OCI-LY3 (cell line): ENCODE data around the gene NEK2.

Experiments used
- H2AFZ ChIP-seq: fragments of 200-600, 300-600 bp; shearing (Covaris generic); 2 replicates; pipeline ENCODE4 v1.6.0; 2014; ENCODE audit warnings: antibody characterized with exemption, low read depth, low read length
- H3K27ac ChIP-seq: fragments of 200-600, 300-600 bp; sonication (generic); 2 replicates; pipeline ENCODE4 v1.5.1; 2014; ENCODE audit warnings: mild to moderate bottlenecking, low read length, moderate library complexity, mixed read lengths
- H3K27me3 ChIP-seq: fragments of 200-600, 300-600 bp; sonication (generic); 2 replicates; pipeline ENCODE4 v1.6.1; 2014; ENCODE audit warnings: low read depth, low read length, mixed read lengths
- H3K36me3 ChIP-seq: fragments of 200-600, 300-600 bp; sonication (generic); replicated peaks from 2 replicates; pipeline ENCODE3; 2014; ENCODE audit warnings: low read depth, low read length, mixed read lengths
- H3K4me1 ChIP-seq: fragments of 300-600, 200-600 bp; sonication (generic); 2 replicates; pipeline ENCODE4 v1.6.1; 2014; ENCODE audit warnings: low read length, mixed read lengths
- H3K4me2 ChIP-seq: fragments of 200-600, 300-600 bp; sonication (generic); 2 replicates; pipeline ENCODE4 v1.6.1; 2014; ENCODE audit warnings: low read length, mixed read lengths
- H3K4me3 ChIP-seq: fragments of 300-600, 200-600 bp; sonication (generic); 2 replicates; pipeline ENCODE4 v1.5.1; 2014; ENCODE audit warnings: antibody characterized with exemption, mild to moderate bottlenecking, low read length, moderate library complexity
- H3K79me2 ChIP-seq: fragments of 300-600, 200-600 bp; shearing (Covaris generic); 2 replicates; pipeline ENCODE4 v1.6.1; 2014; ENCODE audit warnings: mild to moderate bottlenecking, low read length, mixed read lengths
- H3K9ac ChIP-seq: fragments of 300-600, 200-600 bp; shearing (Covaris generic); 2 replicates; pipeline ENCODE4 v1.6.0; 2014; ENCODE audit warnings: mild to moderate bottlenecking, low read length, moderate library complexity
- H3K9me3 ChIP-seq: fragments of 200-600, 300-600 bp; shearing (Covaris generic); 2 replicates; pipeline ENCODE4 v1.6.1; 2014; ENCODE audit warnings: low read length, mixed read lengths; ENCODE audit not compliant: insufficient read depth
- H4K20me1 ChIP-seq: fragments of 200-600, 300-600 bp; sonication (generic); 2 replicates; pipeline ENCODE4 v1.6.1; 2016; ENCODE audit warnings: low read length, mixed read lengths; ENCODE audit not compliant: insufficient read depth
- EZH2phosphoT487 ChIP-seq: fragments of 200-600 bp; shearing (Covaris generic); IDR thresholded peaks from 2 replicates; pipeline ENCODE4 v1.6.1; 2018; ENCODE audit warnings: antibody characterized with exemption, mixed run types, low read depth
- TF ChIP-seq, protein P1 (sequence below): fragments of 200-600, 300-600 bp; sonication (generic); IDR thresholded peaks from 2 replicates; pipeline ENCODE4 v1.5.1; 2014; ENCODE audit warnings: antibody characterized with exemption, low read length, low read depth

Gene NEK2

DNA sequence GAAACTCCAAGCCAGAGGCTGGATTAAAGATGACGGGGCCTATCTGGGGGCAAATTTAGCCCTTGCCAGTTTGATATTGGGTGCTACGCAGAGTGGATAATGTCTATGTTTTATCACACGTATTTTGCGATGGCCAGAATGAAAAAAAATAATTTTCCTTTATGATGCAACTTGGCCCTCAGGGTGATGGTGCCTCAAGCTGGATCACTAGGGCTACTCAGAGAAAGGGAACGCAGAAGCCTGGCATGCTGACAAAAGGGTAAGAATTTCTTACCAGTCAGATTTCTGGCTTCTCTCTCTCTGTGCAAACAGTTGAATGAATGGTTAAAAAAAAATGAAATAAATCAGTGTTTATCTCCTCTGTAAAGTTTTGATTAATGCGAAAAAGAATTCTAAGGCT is 32.6 kb upstream of the NEK2 start:
- peaks cover 2% of the 10 kb centered on the region; the same call in 1 of the 2 replicates for H3K27me3 ChIP-seq
- no peaks in the 10 kb centered on the region for H3K36me3 ChIP-seq
- H3K9me3 ChIP-seq, result no peaks in the 10 kb centered on the region
- H3K79me2 ChIP-seq, result no peaks in the 10 kb centered on the region
- no peak overlapping the region for H3K4me2 ChIP-seq
- H3K9ac ChIP-seq, result no peak overlapping the region
- no peak overlapping the region for H3K4me3 ChIP-seq
- H3K4me1 ChIP-seq, result no peaks in the 10 kb centered on the region
- H4K20me1 ChIP-seq, result no peaks in the 10 kb centered on the region
- H2AFZ ChIP-seq, result no peak overlapping the region
- H3K27ac ChIP-seq, result no peak overlapping the region
- no peak for TF ChIP-seq EZH2phosphoT487
- TF ChIP-seq, protein P1, sequence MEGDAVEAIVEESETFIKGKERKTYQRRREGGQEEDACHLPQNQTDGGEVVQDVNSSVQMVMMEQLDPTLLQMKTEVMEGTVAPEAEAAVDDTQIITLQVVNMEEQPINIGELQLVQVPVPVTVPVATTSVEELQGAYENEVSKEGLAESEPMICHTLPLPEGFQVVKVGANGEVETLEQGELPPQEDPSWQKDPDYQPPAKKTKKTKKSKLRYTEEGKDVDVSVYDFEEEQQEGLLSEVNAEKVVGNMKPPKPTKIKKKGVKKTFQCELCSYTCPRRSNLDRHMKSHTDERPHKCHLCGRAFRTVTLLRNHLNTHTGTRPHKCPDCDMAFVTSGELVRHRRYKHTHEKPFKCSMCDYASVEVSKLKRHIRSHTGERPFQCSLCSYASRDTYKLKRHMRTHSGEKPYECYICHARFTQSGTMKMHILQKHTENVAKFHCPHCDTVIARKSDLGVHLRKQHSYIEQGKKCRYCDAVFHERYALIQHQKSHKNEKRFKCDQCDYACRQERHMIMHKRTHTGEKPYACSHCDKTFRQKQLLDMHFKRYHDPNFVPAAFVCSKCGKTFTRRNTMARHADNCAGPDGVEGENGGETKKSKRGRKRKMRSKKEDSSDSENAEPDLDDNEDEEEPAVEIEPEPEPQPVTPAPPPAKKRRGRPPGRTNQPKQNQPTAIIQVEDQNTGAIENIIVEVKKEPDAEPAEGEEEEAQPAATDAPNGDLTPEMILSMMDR, result no peak

DNA sequence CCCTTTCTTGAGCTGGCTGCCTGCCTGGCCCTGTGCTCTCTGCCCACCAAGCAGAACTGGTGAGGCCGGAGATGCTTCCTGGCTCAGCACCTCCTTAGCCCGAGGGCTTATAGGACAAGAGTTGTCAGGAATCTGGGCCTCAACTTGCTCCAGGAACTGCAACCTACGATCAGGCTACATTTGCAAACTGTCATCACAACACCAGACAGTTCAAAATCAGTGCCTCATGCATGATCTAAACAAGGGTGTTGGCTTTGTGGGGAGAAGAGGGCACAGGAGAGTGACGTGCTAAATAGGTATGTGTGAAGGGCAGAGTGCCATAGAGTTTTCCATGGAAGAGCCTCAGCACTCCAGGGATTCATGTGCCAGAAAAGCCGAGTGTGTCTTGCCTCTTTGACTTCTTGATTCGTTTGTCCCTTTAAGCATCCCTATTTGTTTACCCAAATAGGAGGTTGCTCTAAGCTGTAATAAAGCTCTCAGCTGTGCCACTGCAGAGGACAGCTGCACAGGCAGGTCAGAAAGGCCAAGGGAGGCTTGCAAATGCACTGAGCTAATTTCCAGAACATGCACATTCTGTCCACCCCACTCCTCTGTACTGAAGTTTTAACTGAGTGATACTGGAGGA is 30.2 kb upstream of the NEK2 start:
- no peaks in the 10 kb centered on the region for H3K4me1 ChIP-seq
- no peaks in the 10 kb centered on the region for H3K9me3 ChIP-seq
- H3K79me2 ChIP-seq, result no peaks in the 10 kb centered on the region
- TF ChIP-seq EZH2phosphoT487, result no peak
- TF ChIP-seq, protein P1, result no peak
- no peak overlapping the region for H3K4me2 ChIP-seq
- no peak overlapping the region for H3K27ac ChIP-seq
- no peaks in the 10 kb centered on the region for H4K20me1 ChIP-seq
- H3K4me3 ChIP-seq, result no peak overlapping the region
- peaks cover 20% of the 10 kb centered on the region for H3K27me3 ChIP-seq
- no peak overlapping the region for H3K9ac ChIP-seq
- no peaks in the 10 kb centered on the region for H3K36me3 ChIP-seq
- no peak overlapping the region for H2AFZ ChIP-seq

DNA sequence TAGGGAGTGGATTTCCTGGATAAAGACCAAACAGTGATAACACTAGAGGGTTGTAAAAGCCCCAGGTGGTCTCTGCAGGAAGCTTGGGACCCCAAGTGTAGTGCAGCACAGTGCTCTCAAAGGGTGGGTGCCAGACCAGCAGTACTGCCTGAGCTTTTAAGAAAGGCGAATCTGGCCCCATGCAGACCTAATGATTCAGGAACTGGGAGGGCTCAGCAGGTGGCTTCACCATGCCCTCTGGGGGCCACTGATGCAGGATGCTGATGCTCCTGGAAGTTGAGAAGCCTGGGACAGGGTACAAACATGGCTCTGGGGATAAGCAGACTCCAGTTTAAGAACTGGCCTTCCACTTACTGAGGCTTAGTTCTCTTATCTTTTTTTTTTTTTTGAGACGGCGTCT is 29.1 kb upstream of the NEK2 start:
- peaks cover 22% of the 10 kb centered on the region for H3K27me3 ChIP-seq
- no peak overlapping the region for H3K4me2 ChIP-seq
- no peaks in the 10 kb centered on the region for H3K79me2 ChIP-seq
- no peak overlapping the region for H3K9ac ChIP-seq
- H3K4me3 ChIP-seq, result no peak overlapping the region
- H3K27ac ChIP-seq, result no peak overlapping the region
- no peaks in the 10 kb centered on the region for H3K9me3 ChIP-seq
- no peaks in the 10 kb centered on the region for H3K36me3 ChIP-seq
- TF ChIP-seq EZH2phosphoT487, result no peak
- TF ChIP-seq, protein P1, result no peak
- H3K4me1 ChIP-seq, result no peaks in the 10 kb centered on the region
- no peaks in the 10 kb centered on the region for H4K20me1 ChIP-seq
- no peak overlapping the region for H2AFZ ChIP-seq

DNA sequence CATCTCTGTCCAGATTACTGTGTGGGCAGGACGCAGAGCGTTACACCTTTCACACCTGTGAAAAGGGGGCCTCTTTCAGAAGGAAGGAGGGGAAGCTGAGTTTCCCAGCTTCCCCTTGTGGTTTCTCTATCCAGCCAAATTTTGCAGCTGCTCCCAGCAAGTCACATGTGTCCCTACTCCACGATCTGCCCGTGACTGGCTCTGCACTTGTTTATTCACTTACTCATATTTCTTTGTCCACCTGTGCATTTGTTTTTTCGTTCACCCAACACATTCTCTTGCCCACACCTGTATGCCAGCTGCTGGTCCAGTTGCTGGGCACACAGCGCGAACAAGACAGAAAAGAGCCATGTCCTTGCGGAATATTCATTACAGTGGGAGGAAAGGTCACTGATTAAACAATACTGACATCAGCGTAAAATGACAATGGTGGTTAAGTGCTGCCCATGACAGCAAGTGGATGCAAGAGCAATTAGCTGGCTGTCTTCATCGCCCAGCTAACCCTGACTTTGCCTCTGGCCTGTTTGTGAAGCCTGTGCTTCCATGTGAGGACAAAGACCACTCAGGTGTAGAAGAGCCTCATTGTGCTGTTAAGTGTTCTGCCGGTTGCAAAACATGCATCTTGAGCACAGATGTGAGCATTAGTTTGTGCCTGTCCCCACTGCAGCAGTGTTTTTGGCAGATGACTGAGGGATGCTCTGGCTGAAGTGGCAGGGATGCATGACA is 28.6 kb upstream of the NEK2 start:
- H3K4me3 ChIP-seq, result no peak overlapping the region
- no peak overlapping the region for H3K27ac ChIP-seq
- no peaks in the 10 kb centered on the region for H3K9me3 ChIP-seq
- TF ChIP-seq, protein P1, result no peak
- TF ChIP-seq EZH2phosphoT487, result no peak
- H3K4me2 ChIP-seq, result no peak overlapping the region
- H2AFZ ChIP-seq, result no peak overlapping the region
- H3K79me2 ChIP-seq, result no peaks in the 10 kb centered on the region
- H3K36me3 ChIP-seq, result no peaks in the 10 kb centered on the region
- H4K20me1 ChIP-seq, result no peaks in the 10 kb centered on the region
- no peak overlapping the region for H3K9ac ChIP-seq
- H3K4me1 ChIP-seq, result 0 out of 2 replicates have a peak, but pooled peaks cover 1% of the 10 kb centered on the region
- H3K27me3 ChIP-seq, result peaks cover 22% of the 10 kb centered on the region
